Ishikawa (cell line): ENCODE results near the gene TRRAP.

Source experiments
- CEBPB ChIP-seq: IDR thresholded peaks from 2 replicates; pipeline ENCODE4 v1.6.1; 2012
- CREB1 ChIP-seq: IDR thresholded peaks from 2 replicates; pipeline ENCODE4 v1.6.1; 2012; ENCODE audit warnings: low read depth
- EGR1 ChIP-seq: IDR thresholded peaks from 2 replicates; pipeline ENCODE4 v1.6.1; 2012
- EP300 ChIP-seq: IDR thresholded peaks from 2 replicates; pipeline ENCODE4 v1.6.1; 2012; ENCODE audit warnings: borderline replicate concordance
- FOXM1 ChIP-seq: IDR thresholded peaks from 2 replicates; pipeline ENCODE4 v1.6.1; 2012; ENCODE audit warnings: low read depth, borderline replicate concordance
- NFIC ChIP-seq: IDR thresholded peaks from 2 replicates; pipeline ENCODE4 v1.6.1; 2012
- RAD21 ChIP-seq: IDR thresholded peaks from 2 replicates; pipeline ENCODE4 v1.6.1; 2012; ENCODE audit warnings: low read depth
- REST ChIP-seq: IDR thresholded peaks from 2 replicates; pipeline ENCODE4 v1.6.1; 2012; ENCODE audit warnings: low read depth, mild to moderate bottlenecking
- TAF1 ChIP-seq: IDR thresholded peaks from 2 replicates; pipeline ENCODE4 v1.6.1; 2012; ENCODE audit warnings: low read depth, mild to moderate bottlenecking
- TEAD4 ChIP-seq: IDR thresholded peaks from 2 replicates; pipeline ENCODE4 v1.6.1; 2012
- YY1 ChIP-seq: IDR thresholded peaks from 2 replicates; pipeline ENCODE4 v1.6.1; 2012; ENCODE audit warnings: low read depth
- ZBTB7A ChIP-seq: IDR thresholded peaks from 2 replicates; pipeline ENCODE4 v1.6.1; 2012; ENCODE audit warnings: low read depth
- TF ChIP-seq, protein P1 (sequence below): IDR thresholded peaks from 2 replicates; pipeline ENCODE4 v1.6.1; 2012
- TF ChIP-seq, protein P2 (sequence below): IDR thresholded peaks from 2 replicates; pipeline ENCODE4 v1.6.1; 2012

The TRRAP gene

DNA sequence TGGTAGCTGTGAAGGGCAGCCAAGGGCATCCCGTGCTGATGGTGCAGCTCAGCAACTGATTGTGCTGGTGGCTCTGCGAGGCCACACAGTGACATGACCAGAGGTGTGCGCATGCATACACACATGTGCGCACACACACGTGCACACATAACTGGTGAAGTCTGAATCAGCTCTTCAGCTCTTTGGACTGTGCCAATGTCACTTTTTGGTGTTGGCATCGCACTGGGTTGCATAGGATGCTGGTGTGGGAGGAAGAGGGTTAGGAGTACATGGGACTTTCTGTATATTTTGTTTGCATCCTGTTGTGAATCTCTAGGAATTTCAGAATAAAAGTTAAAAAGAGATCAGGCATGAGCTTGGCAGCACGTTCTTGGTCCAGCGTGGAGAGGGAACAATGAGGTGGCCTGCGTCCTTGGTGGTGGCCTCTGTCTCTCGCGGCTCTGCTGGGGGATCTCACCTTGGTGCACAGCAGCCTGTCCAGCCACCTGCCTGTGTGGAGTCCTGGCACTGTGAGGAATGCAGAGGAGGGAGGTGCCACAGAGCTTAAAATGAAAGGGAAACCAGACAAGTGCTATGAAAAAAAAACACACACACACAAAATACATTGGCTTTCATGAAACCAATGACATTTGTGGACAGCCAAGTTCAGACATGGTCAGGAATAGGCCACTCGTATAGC, 124.0 kb downstream of the TRRAP start:
- TF ChIP-seq, protein P1, sequence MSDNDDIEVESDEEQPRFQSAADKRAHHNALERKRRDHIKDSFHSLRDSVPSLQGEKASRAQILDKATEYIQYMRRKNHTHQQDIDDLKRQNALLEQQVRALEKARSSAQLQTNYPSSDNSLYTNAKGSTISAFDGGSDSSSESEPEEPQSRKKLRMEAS, result no peak
- TF ChIP-seq REST, result no peak
- no peak for TF ChIP-seq CEBPB
- TF ChIP-seq ZBTB7A, result no peak
- no peak for TF ChIP-seq YY1

DNA sequence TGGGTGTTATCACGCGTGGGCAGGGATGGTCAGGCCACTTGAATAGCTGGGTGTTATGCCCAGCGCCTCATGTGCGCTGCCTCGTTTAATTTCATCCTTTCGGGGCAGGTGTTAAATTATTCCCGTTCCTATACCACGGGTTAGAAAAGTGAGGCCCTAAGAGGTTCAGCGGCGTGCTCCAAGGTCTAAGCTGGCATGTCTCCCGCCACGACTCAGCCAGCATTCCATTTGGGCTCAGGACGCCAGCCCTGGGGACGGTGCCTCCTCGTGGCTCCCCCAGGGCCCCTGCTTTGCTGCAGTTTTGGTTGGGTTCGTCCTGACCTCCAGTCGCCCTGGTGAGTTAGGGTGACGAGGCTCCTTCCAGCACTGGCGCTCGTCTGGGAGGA, 124.5 kb downstream of the TRRAP start:
- no peak for TF ChIP-seq FOXM1
- TF ChIP-seq EGR1, result no peak
- no peak for TF ChIP-seq CEBPB
- TF ChIP-seq YY1, result no peak
- TF ChIP-seq, protein P2, sequence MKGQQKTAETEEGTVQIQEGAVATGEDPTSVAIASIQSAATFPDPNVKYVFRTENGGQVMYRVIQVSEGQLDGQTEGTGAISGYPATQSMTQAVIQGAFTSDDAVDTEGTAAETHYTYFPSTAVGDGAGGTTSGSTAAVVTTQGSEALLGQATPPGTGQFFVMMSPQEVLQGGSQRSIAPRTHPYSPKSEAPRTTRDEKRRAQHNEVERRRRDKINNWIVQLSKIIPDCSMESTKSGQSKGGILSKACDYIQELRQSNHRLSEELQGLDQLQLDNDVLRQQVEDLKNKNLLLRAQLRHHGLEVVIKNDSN, result no peak
- no peak for TF ChIP-seq TAF1
- TF ChIP-seq, protein P1, result no peak

DNA sequence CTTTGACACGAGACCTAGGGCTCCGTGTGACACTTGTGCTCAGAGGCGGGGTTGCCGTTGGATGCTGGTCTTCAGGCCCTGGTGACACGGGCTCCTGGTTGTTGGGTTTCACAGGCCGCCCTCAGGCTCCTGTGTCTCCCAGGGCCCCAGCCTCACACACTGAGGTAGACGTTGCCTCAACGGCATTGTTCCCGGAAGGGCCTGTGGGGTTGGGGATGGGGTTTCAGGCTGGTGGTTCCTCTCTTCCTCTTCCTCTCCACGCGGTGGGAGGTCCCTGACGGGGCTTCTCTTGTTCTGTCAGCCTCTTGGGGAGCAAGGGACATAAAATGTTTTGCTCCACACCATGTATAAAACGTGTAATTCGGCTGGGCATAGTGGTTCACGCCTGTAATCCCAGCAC, 125.1 kb downstream of the TRRAP start:
- TF ChIP-seq EGR1, result no peak
- TF ChIP-seq YY1, result no peak
- TF ChIP-seq, protein P2, result no peak
- no peak for TF ChIP-seq TEAD4
- no peak for TF ChIP-seq REST
- TF ChIP-seq, protein P1, result no peak
- TF ChIP-seq ZBTB7A, result no peak
- no peak for TF ChIP-seq FOXM1
- TF ChIP-seq CEBPB, result no peak
- no peak for TF ChIP-seq NFIC
- no peak for TF ChIP-seq RAD21

DNA sequence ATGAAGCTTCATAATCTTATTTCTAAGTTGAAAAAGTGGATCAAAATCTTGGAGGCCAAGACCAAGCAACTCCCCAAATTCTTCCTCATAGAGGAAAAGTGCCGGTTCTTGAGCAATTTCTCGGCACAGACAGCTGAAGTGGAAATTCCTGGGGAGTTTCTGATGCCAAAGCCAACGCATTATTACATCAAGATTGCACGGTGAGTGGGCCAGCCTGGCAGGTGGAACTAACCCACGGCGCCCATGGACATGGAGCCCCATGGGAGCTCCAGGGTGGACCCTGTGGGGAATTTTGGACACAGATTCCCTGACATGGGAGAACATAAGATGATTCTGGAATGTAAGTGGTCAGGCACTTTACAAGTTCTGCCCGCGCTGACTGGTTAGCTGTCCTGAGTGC, 125.9 kb downstream of the TRRAP start:
- TF ChIP-seq ZBTB7A, result no peak
- no peak for TF ChIP-seq YY1
- TF ChIP-seq REST, result no peak

- TF ChIP-seq RAD21, result no peak
Observed at GRCh38 chr7:99004781-99005500, 126.6 kb downstream of the TRRAP start.

DNA sequence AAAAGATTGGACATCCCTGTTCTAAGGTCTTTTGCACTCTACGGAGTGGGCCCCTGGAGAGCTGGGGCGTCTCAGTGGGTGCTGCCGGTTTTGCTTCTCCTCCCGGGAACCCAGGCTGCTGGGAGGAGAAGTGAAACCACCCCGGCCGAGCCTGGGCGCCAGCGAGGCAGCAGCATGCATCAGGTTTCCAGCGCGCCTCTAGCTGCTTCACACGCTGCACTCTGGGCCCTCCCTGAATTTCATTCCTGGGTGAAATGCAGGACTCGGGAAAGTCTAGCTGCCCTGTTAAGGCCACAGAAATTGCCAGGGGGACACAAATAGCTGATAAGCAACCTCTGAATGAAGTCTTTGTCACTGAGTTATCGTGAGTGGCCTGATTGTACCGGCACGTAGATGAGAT, 127.4 kb downstream of the TRRAP start:
- TF ChIP-seq EP300 (no peak), TEAD4 (no peak), ZBTB7A (no peak), REST (no peak), CREB1 (no peak), EGR1 (no peak)
- TF ChIP-seq, protein P1, result no peak
